ENCODE results near the gene PPP1R3F. TPM values are rescaled to one million over a fixed set of nuclear protein-coding genes. Genes with fewer than 3 reads are reported as not detected.

PPP1R3F gene
- total RNA-seq, 1 donor from 2014 or later: 16.1 TPM

DNA sequence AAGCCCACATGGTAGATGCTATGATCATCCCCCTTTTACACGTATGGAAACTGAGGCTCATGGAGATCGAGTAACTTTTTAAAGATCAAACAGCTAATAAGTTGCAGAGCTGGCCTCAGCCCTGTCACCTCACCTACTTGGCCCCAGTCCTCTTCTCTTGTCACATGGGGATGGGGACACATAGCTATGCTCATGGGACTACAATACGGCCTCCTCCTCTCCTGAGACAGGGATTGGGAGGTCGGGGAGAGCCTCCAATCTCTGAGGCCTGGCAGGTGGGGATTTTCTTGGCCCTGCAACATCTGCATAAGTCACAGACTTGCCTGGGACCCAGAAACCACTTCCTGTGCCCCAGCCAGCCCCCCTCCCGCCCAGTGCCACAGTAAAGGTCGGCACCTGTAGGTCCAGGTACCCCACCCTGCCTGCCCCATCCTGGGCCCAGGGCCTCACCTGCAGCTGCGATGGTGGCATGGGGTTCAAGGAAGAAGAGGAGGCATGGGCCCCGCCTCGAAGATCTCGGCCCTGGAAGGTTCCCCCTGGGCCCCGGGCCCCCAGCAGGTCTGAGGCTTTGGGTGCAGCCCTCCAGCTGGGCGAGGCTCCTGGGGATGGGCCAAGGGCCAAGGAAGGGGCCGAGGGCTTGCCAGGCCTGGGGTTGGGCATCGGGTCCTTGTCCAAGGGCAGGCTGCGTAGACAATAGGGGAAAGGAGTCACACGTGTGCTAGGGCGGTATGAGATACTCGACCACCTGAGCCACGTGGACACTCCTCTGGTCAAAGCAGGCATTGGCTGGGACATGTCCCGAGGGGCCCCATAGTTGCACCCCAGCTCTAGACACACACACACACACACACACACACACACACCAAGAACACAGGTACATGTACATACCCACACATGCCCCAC is 11.5 kb upstream of the PPP1R3F start:
- DNase-seq: no peak
- Mint-ChIP-seq H3K27me3 (ENCODE audit: unreplicated experiment) (no peaks in the 10 kb centered on the region), H3K4me3 (ENCODE audit: unreplicated experiment) (no peak overlapping the region), H3K27ac (ENCODE audit: unreplicated experiment) (no peak overlapping the region), H3K9me3 (ENCODE audit: unreplicated experiment) (peaks cover 5% of the 10 kb centered on the region), H3K4me1 (ENCODE audit: low read depth, unreplicated experiment) (no peaks in the 10 kb centered on the region), H3K36me3 (ENCODE audit: unreplicated experiment) (no peaks in the 10 kb centered on the region)
- TF ChIP-seq, protein P1, sequence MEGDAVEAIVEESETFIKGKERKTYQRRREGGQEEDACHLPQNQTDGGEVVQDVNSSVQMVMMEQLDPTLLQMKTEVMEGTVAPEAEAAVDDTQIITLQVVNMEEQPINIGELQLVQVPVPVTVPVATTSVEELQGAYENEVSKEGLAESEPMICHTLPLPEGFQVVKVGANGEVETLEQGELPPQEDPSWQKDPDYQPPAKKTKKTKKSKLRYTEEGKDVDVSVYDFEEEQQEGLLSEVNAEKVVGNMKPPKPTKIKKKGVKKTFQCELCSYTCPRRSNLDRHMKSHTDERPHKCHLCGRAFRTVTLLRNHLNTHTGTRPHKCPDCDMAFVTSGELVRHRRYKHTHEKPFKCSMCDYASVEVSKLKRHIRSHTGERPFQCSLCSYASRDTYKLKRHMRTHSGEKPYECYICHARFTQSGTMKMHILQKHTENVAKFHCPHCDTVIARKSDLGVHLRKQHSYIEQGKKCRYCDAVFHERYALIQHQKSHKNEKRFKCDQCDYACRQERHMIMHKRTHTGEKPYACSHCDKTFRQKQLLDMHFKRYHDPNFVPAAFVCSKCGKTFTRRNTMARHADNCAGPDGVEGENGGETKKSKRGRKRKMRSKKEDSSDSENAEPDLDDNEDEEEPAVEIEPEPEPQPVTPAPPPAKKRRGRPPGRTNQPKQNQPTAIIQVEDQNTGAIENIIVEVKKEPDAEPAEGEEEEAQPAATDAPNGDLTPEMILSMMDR (IDR thresholded peaks at IDR 0.05; ENCODE audit: partially characterized antibody, unreplicated experiment): no peak

DNA sequence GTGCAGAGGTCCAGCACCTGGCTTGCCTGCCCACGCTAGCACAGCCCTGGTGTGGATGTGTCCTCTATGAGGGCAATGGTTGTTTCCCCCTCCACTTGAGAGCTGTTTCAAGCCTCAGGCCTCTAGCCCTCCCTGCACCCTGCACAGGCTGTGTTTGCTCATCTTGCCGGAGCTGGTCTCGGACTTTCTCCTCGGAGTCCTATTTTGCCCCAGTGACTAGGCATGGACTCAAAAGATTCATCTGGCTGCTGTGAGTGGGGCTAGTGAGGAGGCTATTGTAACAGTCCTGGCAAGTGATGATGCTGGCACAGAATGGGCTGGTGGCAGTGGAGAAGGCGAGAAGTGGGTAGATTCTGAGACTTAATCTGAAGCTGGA is 10.9 kb upstream of the PPP1R3F start:
- Mint-ChIP-seq H3K36me3 (ENCODE audit: unreplicated experiment) (no peaks in the 10 kb centered on the region), H3K4me3 (ENCODE audit: unreplicated experiment) (no peak overlapping the region), H3K27ac (ENCODE audit: unreplicated experiment) (no peak overlapping the region), H3K4me1 (ENCODE audit: low read depth, unreplicated experiment) (no peaks in the 10 kb centered on the region), H3K27me3 (ENCODE audit: unreplicated experiment) (no peaks in the 10 kb centered on the region), H3K9me3 (ENCODE audit: unreplicated experiment) (peaks cover 5% of the 10 kb centered on the region)
- TF ChIP-seq, protein P1 (IDR thresholded peaks at IDR 0.05; ENCODE audit: partially characterized antibody, unreplicated experiment): no peak
- no peak for DNase-seq

DNA sequence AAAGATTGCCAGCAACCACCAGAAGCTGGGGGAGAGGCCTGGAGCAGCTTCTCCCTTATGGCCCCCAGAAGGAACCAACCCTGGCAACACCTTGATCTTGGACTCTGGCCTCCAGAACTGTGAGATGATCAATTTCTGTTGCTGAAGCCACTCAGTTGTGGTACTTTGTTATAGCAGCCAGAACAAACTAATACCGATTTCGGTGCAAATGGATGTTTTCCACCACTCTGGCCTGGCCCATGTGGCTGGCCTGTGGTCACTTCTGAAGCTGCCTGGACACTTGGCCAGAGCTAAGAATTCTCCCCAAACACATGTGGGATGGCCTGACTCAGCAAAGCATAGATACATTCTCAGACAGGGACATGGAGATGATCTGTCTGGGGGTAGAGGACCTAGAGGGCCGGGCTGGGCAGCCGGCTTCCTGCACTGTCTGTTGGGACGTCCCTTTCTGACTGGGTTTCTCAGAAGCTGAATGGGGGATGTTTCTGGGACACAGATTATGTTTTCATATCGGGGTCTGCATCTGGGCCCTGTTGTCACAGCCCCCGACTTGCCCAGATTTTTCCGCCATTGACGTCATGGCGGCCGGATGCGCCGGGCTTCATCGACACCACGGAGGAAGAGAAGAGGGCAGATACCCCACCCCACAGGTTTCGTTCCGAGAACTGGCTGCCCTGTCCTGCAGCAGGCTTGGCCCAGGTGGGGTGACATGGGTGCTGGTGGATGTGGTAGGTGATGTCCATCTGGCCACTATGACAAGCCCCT is 9.2 kb upstream of the PPP1R3F start:
- Mint-ChIP-seq H3K4me1 (ENCODE audit: low read depth, unreplicated experiment) (no peaks in the 10 kb centered on the region), H3K36me3 (ENCODE audit: unreplicated experiment) (no peaks in the 10 kb centered on the region), H3K4me3 (ENCODE audit: unreplicated experiment) (no peak overlapping the region), H3K27me3 (ENCODE audit: unreplicated experiment) (no peaks in the 10 kb centered on the region), H3K27ac (ENCODE audit: unreplicated experiment) (no peak overlapping the region), H3K9me3 (ENCODE audit: unreplicated experiment) (peaks cover 5% of the 10 kb centered on the region)
- TF ChIP-seq, protein P1 (IDR thresholded peaks at IDR 0.05; ENCODE audit: partially characterized antibody, unreplicated experiment): no peak
- DNase-seq: no peak

- no peak for DNase-seq
- H3K4me3 Mint-ChIP-seq (ENCODE audit: unreplicated experiment): no peak overlapping the region
- H3K36me3 Mint-ChIP-seq (ENCODE audit: unreplicated experiment): no peaks in the 10 kb centered on the region
- no peak overlapping the region for H3K27ac Mint-ChIP-seq (ENCODE audit: unreplicated experiment)
- TF ChIP-seq, protein P1 (IDR thresholded peaks at IDR 0.05; ENCODE audit: partially characterized antibody, unreplicated experiment): no peak
- peaks cover 10% of the 10 kb centered on the region for H3K4me1 Mint-ChIP-seq (ENCODE audit: low read depth, unreplicated experiment)
- H3K27me3 Mint-ChIP-seq (ENCODE audit: unreplicated experiment): no peaks in the 10 kb centered on the region
- peaks cover 9% of the 10 kb centered on the region for H3K9me3 Mint-ChIP-seq (ENCODE audit: unreplicated experiment)
Measured at GRCh38 chrX:49262603-49263002, 7.0 kb upstream of the PPP1R3F start.

GRCh38 chrX:49263631-49264030 is 6.0 kb upstream of the PPP1R3F start:
- H3K4me3 Mint-ChIP-seq (ENCODE audit: unreplicated experiment): no peak overlapping the region
- H3K27me3 Mint-ChIP-seq (ENCODE audit: unreplicated experiment): no peaks in the 10 kb centered on the region
- H3K36me3 Mint-ChIP-seq (ENCODE audit: unreplicated experiment): no peaks in the 10 kb centered on the region
- H3K4me1 Mint-ChIP-seq (ENCODE audit: low read depth, unreplicated experiment): peaks cover 11% of the 10 kb centered on the region
- H3K9me3 Mint-ChIP-seq (ENCODE audit: unreplicated experiment): peaks cover 11% of the 10 kb centered on the region
- TF ChIP-seq, protein P1 (IDR thresholded peaks at IDR 0.05; ENCODE audit: partially characterized antibody, unreplicated experiment): no peak
- no peak for DNase-seq
- no peak overlapping the region for H3K27ac Mint-ChIP-seq (ENCODE audit: unreplicated experiment)

Data from glutamatergic neuron (in vitro differentiated cells).